Breast epithelium (tissue), 3 donors: Measurements from ENCODE around the gene NDUFA5.

Source experiments
- POLR2A ChIP-seq: fragments of 450-650 bp; IDR thresholded peaks from one replicate; pipeline ENCODE4 v1.6.1; 2016; ENCODE audit warnings: antibody characterized with exemption, mild to moderate bottlenecking, moderate library complexity
- POLR2AphosphoS5 ChIP-seq, 3 donors: sonication (generic); formaldehyde crosslinking; IDR thresholded peaks; one replicate each; pipeline ENCODE4 v1.6.1; 2017; ENCODE audit warnings: antibody characterized with exemption in 3 of 3
- TF ChIP-seq, protein P1 (sequence below), 3 donors: fragments of 450-650 bp; IDR thresholded peaks; one replicate each; pipeline ENCODE4 v1.5.1; 2016 to 2017; ENCODE audit warnings: antibody characterized with exemption in 3 of 3, mild to moderate bottlenecking in 3 of 3, moderate library complexity in 3 of 3

DNA sequence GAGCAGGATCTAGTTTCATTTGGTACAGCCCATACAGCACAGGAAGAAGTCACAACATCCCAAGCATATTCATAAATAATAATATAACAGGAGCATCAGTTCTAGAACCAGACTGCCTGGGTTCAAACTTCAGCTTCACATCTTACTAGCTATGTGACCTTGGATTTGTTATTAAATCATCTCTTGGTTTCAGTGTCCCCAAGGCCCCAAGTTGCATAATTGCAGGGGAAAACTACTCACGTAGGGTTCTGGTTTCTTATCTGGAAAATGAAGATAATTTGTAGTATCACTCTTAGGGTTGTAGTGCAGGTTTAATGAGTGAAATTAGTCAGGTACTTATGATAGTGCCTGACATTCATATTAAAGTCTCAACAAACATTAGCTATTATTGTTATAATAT lies 17.7 kb downstream of the NDUFA5 start:
- TF ChIP-seq, protein P1, sequence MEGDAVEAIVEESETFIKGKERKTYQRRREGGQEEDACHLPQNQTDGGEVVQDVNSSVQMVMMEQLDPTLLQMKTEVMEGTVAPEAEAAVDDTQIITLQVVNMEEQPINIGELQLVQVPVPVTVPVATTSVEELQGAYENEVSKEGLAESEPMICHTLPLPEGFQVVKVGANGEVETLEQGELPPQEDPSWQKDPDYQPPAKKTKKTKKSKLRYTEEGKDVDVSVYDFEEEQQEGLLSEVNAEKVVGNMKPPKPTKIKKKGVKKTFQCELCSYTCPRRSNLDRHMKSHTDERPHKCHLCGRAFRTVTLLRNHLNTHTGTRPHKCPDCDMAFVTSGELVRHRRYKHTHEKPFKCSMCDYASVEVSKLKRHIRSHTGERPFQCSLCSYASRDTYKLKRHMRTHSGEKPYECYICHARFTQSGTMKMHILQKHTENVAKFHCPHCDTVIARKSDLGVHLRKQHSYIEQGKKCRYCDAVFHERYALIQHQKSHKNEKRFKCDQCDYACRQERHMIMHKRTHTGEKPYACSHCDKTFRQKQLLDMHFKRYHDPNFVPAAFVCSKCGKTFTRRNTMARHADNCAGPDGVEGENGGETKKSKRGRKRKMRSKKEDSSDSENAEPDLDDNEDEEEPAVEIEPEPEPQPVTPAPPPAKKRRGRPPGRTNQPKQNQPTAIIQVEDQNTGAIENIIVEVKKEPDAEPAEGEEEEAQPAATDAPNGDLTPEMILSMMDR (IDR thresholded peaks at IDR 0.05): no peak
- TF ChIP-seq POLR2A: no peak
- TF ChIP-seq POLR2AphosphoS5 (IDR thresholded peaks at IDR 0.05): no peak
